Uterus (tissue), 4 donors: ENCODE results near the gene PYROXD2. TPM values are rescaled to one million over a fixed set of nuclear protein-coding genes. Genes with fewer than 3 reads are reported as not detected.

Experiments
- DNase-seq, 2 donors: peaks; one replicate each; pipeline ENCODE4 v3.0.0-alpha.2; 2019 to 2020
- H3K27ac ChIP-seq, 2 donors: fragments of 200-600 bp; sonication (generic); 1 replicate in 1 of 2; 2 replicates in 1 of 2; pipeline ENCODE4 v1.5.1; 2016 to 2018
- H3K27me3 ChIP-seq, 2 donors: fragments of 200-600 bp; sonication (generic); one replicate each; pipeline ENCODE4 v1.5.1; 2018 to 2019; ENCODE audit warnings: control low read depth in 1 of 2
- H3K36me3 ChIP-seq, 2 donors: fragments of 200-600 bp; sonication (generic); one replicate each; pipeline ENCODE4 v1.5.1; 2019; ENCODE audit warnings: control low read depth in 1 of 2
- H3K4me1 ChIP-seq, 2 donors: fragments of 200-600 bp; sonication (generic); one replicate each; pipeline ENCODE4 v1.5.1; 2018 to 2019; ENCODE audit warnings: control low read depth in 1 of 2
- H3K4me3 ChIP-seq, 2 donors: fragments of 200-600 bp; sonication (generic); 1 replicate in 1 of 2; 2 replicates in 1 of 2; pipeline ENCODE4 v1.5.1; 2018 to 2019; ENCODE audit warnings: mild to moderate bottlenecking in 1 of 2
- H3K9me3 ChIP-seq, 2 donors: fragments of 200-600 bp; sonication (generic); one replicate each; pipeline ENCODE4 v1.5.1; 2019; ENCODE audit warnings: control low read depth in 1 of 2
- CTCF ChIP-seq, 4 experiments: fragments of 200-600 bp in 2 of 4; fragments of 450-650 bp in 2 of 4; sonication (generic) in 2 of 4; IDR thresholded peaks; one replicate each; pipeline ENCODE4 v1.5.1; 2016 to 2019; ENCODE audit warnings: antibody characterized with exemption in 4 of 4, mild to moderate bottlenecking in 2 of 4, moderate library complexity in 1 of 4
- POLR2A ChIP-seq, 2 donors: fragments of 450-650 bp; IDR thresholded peaks; one replicate each; pipeline ENCODE4 v1.6.1; 2016; ENCODE audit warnings: antibody characterized with exemption in 2 of 2, mild to moderate bottlenecking in 1 of 2, moderate library complexity in 1 of 2
- intact Hi-C: fragments of 100-400 bp; cut with DNase I; formaldehyde crosslinking; loops from one replicate; pipeline ENCODE4 v1.15.1; 2023; ENCODE audit warnings: low total_unique reads
- total RNA-seq, 4 donors: library from RNA; depleted of rRNA in 3 of 4; stranded (reverse); fragments of >200 nt in 3 of 4; gene quantifications; one replicate each; pipeline versions ENCODE4 v1.1.0 to v1.2.4, GENCODE V29; 2014 to 2023
- donor health status: DM: yes; HTN: yes; CAD: no.

Gene PYROXD2
- total RNA-seq, 4 donors from 2014 or later = 3.6 to 12.5 (median 7.5) TPM

GRCh38 chr10:98435178-98435577, 20.2 kb upstream of the PYROXD2 start:
- intact Hi-C loops = no loop called here
- no peak for TF ChIP-seq POLR2A (IDR thresholded peaks at IDR 0.05)
- no peak for TF ChIP-seq CTCF (IDR thresholded peaks at IDR 0.05)
- Histone ChIP-seq H3K4me1 (no peaks in the 10 kb centered on the region), H3K36me3 (no peaks in the 10 kb centered on the region), H3K27ac (no peak overlapping the region), H3K9me3 (no peaks in the 10 kb centered on the region), H3K27me3 (no peaks in the 10 kb centered on the region), H3K4me3 (no peak overlapping the region)
- DNase-seq = no peak

GRCh38 chr10:98433881-98434732, 19.1 kb upstream of the PYROXD2 start:
- H3K27me3 ChIP-seq = no peaks in the 10 kb centered on the region
- no peak overlapping the region for H3K4me3 ChIP-seq
- H3K27ac ChIP-seq = no peak overlapping the region
- H3K36me3 ChIP-seq = no peaks in the 10 kb centered on the region
- intact Hi-C loops = no loop called here
- no peaks in the 10 kb centered on the region for H3K9me3 ChIP-seq
- TF ChIP-seq CTCF (IDR thresholded peaks at IDR 0.05) (no peak), POLR2A (IDR thresholded peaks at IDR 0.05) (no peak)
- H3K4me1 ChIP-seq = no peaks in the 10 kb centered on the region
- DNase-seq = no peak

GRCh38 chr10:98433371-98433770, 18.4 kb upstream of the PYROXD2 start:
- H3K27me3 ChIP-seq = no peaks in the 10 kb centered on the region
- DNase-seq = no peak
- intact Hi-C loops = no loop called here
- H3K4me1 ChIP-seq = no peaks in the 10 kb centered on the region
- TF ChIP-seq CTCF (IDR thresholded peaks at IDR 0.05) (no peak), POLR2A (IDR thresholded peaks at IDR 0.05) (no peak)
- no peak overlapping the region for H3K27ac ChIP-seq
- H3K9me3 ChIP-seq = no peaks in the 10 kb centered on the region
- H3K36me3 ChIP-seq = no peaks in the 10 kb centered on the region
- no peak overlapping the region for H3K4me3 ChIP-seq

GRCh38 chr10:98432330-98432729, 17.3 kb upstream of the PYROXD2 start:
- no peaks in the 10 kb centered on the region for H3K9me3 ChIP-seq
- no peaks in the 10 kb centered on the region for H3K27me3 ChIP-seq
- intact Hi-C loops = no loop called here
- H3K4me1 ChIP-seq = no peaks in the 10 kb centered on the region
- no peak overlapping the region for H3K27ac ChIP-seq
- TF ChIP-seq CTCF (IDR thresholded peaks at IDR 0.05) (no peak), POLR2A (IDR thresholded peaks at IDR 0.05) (no peak)
- no peaks in the 10 kb centered on the region for H3K36me3 ChIP-seq
- DNase-seq = no peak
- H3K4me3 ChIP-seq = no peak overlapping the region

GRCh38 chr10:98431016-98431415, 16.0 kb upstream of the PYROXD2 start:
- no peak overlapping the region for H3K27ac ChIP-seq
- H3K27me3 ChIP-seq = no peaks in the 10 kb centered on the region
- no peak overlapping the region for H3K4me3 ChIP-seq
- no peaks in the 10 kb centered on the region for H3K9me3 ChIP-seq
- DNase-seq = no peak
- TF ChIP-seq CTCF (IDR thresholded peaks at IDR 0.05) (no peak), POLR2A (IDR thresholded peaks at IDR 0.05) (no peak)
- intact Hi-C loops = no loop called here
- no peaks in the 10 kb centered on the region for H3K4me1 ChIP-seq
- no peaks in the 10 kb centered on the region for H3K36me3 ChIP-seq
